MCF 10A (cell line): ENCODE results near the gene MUS81. TPM values are rescaled to one million over a fixed set of nuclear protein-coding genes. Genes with fewer than 3 reads are reported as not detected.

ENCODE experiments used
- BruUV-seq: library from RNA; stranded (reverse); fragments of 400-500 nt; replicated peaks from 2 replicates; lab custom pipeline; 2021; lab: Mats Ljungman, UMichigan
- CTCF ChIA-PET: fragments of 300-600 bp; sonication (Branson Sonifier 250); formaldehyde crosslinking; extraction: SDS; loops from one replicate; lab custom pipeline; 2021; ENCODE audit warnings: antibody characterized with exemption, inconsistent platforms; lab: Yijun Ruan, JAX
- POLR2A ChIA-PET: fragments of 300-600, 350-650 bp; sonication (Branson Sonifier 250); formaldehyde crosslinking; extraction: SDS; loops from one replicate; lab custom pipeline; 2020; ENCODE audit warnings: antibody characterized with exemption, inconsistent platforms; lab: Yijun Ruan, JAX
- DNase-seq: peaks from one replicate; pipeline ENCODE4 v3.0.0-alpha.2; 2018; ENCODE audit not compliant: unreplicated experiment
- H3K27ac Mint-ChIP-seq: one replicate; pipeline ENCODE4 v1.8.0; 2022; ENCODE audit warnings: mild to moderate bottlenecking, low read depth, mixed read lengths; ENCODE audit not compliant: unreplicated experiment
- H3K27me3 Mint-ChIP-seq: one replicate; pipeline ENCODE4 v1.8.0; 2022; ENCODE audit warnings: mixed read lengths; ENCODE audit not compliant: insufficient read depth, unreplicated experiment
- H3K36me3 Mint-ChIP-seq: one replicate; pipeline ENCODE4 v1.8.0; 2022; ENCODE audit warnings: mild to moderate bottlenecking, moderate library complexity, mixed read lengths; ENCODE audit not compliant: insufficient read depth, unreplicated experiment
- H3K4me1 Mint-ChIP-seq: one replicate; pipeline ENCODE4 v1.8.0; 2022; ENCODE audit warnings: mixed read lengths; ENCODE audit not compliant: insufficient read depth, unreplicated experiment
- H3K4me3 Mint-ChIP-seq: one replicate; pipeline ENCODE4 v1.8.0; 2022; ENCODE audit warnings: mild to moderate bottlenecking, moderate library complexity, mixed read lengths; ENCODE audit not compliant: unreplicated experiment
- H3K9me3 Mint-ChIP-seq: one replicate; pipeline ENCODE4 v1.8.0; 2022; ENCODE audit warnings: mixed read lengths; ENCODE audit not compliant: unreplicated experiment
- intact Hi-C: fragments of 100-400 bp; cut with micrococcal nuclease; formaldehyde crosslinking; loops from 2 replicates; pipeline ENCODE4 v1.14.1; 2022
- total RNA-seq: library from RNA; stranded (reverse); gene quantifications from 2 replicates; pipeline ENCODE4 v1.2.3, GENCODE V29; 2022
- TF ChIP-seq, protein P1 (sequence below): fragments of 200-600 bp; IDR thresholded peaks from one replicate; pipeline ENCODE4 v1.8.0; 2022; ENCODE audit warnings: antibody characterized with exemption, mild to moderate bottlenecking; ENCODE audit not compliant: unreplicated experiment

The MUS81 gene
- total RNA-seq, 1 experiment from 2014 or later: 77.6 TPM

DNA sequence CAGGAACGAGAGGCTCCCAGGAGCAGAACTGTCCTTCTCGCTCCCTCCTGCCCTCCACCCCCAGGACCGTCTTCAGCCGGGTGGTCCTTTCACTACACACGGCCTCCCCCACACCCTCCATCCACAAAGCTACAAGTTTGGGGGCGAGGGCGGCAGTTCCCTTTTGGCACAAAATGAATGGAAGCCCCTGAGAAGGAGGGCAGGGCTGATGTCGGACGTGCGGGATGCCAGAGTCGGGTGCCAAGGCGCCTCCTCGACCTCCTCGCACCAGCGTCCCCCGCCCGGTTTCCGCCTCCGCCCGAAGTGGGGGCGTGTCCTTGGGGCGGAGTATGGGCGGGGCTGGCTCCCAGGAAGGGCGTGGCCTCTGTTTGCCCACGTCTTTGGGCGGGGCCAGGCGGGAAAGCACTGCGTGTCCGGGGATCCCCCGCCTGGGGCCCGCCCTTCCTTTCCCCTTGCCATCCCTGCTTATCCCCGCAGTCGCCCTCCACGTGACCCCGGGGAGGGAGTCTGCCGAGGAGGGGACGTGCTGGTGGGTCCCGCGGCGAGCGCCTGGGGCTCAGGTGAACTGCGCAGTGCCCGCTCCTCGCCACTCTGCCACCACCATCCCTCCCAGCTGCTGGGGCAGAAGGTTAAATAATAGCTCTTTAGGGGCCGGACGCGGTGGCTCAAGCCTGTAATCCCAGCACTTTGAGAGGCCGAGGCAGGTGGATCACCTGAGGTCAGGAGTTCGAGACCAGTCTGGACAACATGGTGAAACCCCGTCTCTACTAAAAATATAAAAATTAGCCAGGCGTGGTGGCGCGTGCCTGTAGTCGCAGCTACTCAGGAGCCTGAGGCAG, 13.3 kb downstream of the MUS81 start:
- POLR2A ChIA-PET: interaction anchor here (0.6 to 2.2 kb wide), 10 partner anchors 11 to 487 kb away, joined by 3 to 18 read pairs (median 4); partner anchors contain the start of genes C11orf68, CCDC85B, CFL1 and FIBP
- BruUV-seq: no TSS peak
- Mint-ChIP-seq H3K27me3 (no peaks in the 10 kb centered on the region), H3K36me3 (no peaks in the 10 kb centered on the region), H3K4me3 (peak overlapping the region; percentile 78), H3K9me3 (no peaks in the 10 kb centered on the region), H3K27ac (peak overlapping the region; percentile 87), H3K4me1 (peaks cover 7% of the 10 kb centered on the region)
- intact Hi-C loops: no loop called here
- TF ChIP-seq, protein P1, sequence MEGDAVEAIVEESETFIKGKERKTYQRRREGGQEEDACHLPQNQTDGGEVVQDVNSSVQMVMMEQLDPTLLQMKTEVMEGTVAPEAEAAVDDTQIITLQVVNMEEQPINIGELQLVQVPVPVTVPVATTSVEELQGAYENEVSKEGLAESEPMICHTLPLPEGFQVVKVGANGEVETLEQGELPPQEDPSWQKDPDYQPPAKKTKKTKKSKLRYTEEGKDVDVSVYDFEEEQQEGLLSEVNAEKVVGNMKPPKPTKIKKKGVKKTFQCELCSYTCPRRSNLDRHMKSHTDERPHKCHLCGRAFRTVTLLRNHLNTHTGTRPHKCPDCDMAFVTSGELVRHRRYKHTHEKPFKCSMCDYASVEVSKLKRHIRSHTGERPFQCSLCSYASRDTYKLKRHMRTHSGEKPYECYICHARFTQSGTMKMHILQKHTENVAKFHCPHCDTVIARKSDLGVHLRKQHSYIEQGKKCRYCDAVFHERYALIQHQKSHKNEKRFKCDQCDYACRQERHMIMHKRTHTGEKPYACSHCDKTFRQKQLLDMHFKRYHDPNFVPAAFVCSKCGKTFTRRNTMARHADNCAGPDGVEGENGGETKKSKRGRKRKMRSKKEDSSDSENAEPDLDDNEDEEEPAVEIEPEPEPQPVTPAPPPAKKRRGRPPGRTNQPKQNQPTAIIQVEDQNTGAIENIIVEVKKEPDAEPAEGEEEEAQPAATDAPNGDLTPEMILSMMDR: no peak
- DNase-seq: peak; percentile 92
- CTCF ChIA-PET: interaction anchor here (0.6 to 2.1 kb wide), 7 partner anchors 11 to 162 kb away, joined by 3 to 20 read pairs (median 4); partner anchors contain the start of genes CCDC85B, FIBP, KAT5 and MUS81

DNA sequence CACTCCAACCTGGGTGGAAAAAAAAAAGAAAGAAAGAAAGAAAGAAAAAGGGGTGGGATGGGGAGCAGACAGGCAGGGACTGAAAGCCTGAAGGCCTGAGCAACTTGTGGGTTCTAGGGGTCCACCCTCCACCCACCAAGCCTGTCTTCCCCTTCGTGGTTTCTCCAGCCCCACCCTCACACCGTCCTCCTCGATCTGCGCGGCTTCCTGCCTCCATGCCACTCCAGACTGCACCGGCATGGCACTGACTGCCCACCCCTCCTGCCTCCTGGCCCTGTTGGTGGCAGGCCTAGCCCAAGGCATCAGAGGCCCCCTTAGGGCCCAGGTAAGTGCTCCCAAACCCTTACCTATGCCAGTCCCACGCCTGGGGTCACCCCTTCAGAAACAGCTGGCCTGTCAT, 19.4 kb downstream of the MUS81 start, which contains the start of gene CTSW:
Gene CTSW (plus strand): TSS at position 221 of the 400 bp plus-strand sequence. CDS start 18 bp downstream, at position 239.
- H3K4me3 Mint-ChIP-seq: no peak within 1 kb of the TSS
- no peak within 1 kb of the TSS for H3K27ac Mint-ChIP-seq
- DNase-seq: no peak
- peaks cover 6% of the 10 kb centered on the region for H3K36me3 Mint-ChIP-seq
- H3K4me1 Mint-ChIP-seq: no peaks in the 10 kb centered on the region
- intact Hi-C loops: no loop called here
- TF ChIP-seq, protein P1: no peak
- CTCF ChIA-PET: interaction anchor here (0.6 to 2.4 kb wide), 3 partner anchors 8 to 120 kb away, joined by 3 to 15 read pairs (median 3); partner anchors contain the start of gene FIBP
- H3K27me3 Mint-ChIP-seq: no peaks in the 10 kb centered on the region
- BruUV-seq: no TSS peak
- POLR2A ChIA-PET: interaction anchor here (2.1 kb wide), 1 partner anchor 8 kb away, joined by 8 read pairs; the partner anchor contains the start of gene FIBP
- H3K9me3 Mint-ChIP-seq: no peaks in the 10 kb centered on the region

DNA sequence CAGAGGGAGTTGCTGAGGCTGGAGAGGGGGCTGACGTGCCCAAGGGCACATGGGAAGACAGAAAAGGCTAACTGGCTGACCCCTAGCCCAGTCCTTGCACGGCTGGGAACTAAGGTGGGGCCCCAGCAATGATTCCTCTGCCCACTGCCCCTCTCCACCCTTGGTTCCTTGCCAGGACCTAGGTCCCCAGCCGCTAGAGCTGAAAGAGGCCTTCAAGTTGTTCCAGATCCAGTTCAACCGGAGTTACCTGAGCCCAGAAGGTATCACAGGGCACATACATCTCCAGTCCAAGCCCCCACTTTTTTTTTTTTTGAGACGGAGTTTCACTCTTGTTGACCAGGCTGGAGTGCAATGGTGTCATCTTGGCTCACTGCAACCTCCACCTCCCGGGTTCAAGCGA, 19.8 kb downstream of the MUS81 start:
- Mint-ChIP-seq H3K4me3 (no peak overlapping the region), H3K4me1 (no peaks in the 10 kb centered on the region), H3K27me3 (no peaks in the 10 kb centered on the region), H3K9me3 (no peaks in the 10 kb centered on the region), H3K36me3 (peaks cover 10% of the 10 kb centered on the region), H3K27ac (no peak overlapping the region)
- ChIA-PET CTCF (interaction anchor here (0.6 to 2.5 kb wide), 4 partner anchors 8 to 119 kb away, joined by 3 to 15 read pairs (median 4); partner anchors contain the start of genes FIBP and MUS81), POLR2A (no interaction called here)
- TF ChIP-seq, protein P1: no peak
- BruUV-seq: no TSS peak
- intact Hi-C loops: no loop called here
- no peak for DNase-seq
